Activated T-helper 9 cell treated with anti-CD3 and anti-CD28 coated beads, Interleukin-2, amount 50 U/mL, for 16 hours (primary cell): ENCODE measurements around the gene LEFTY2.
A peak's percentile ranks its signal among the peaks of the same experiment; 100 is the strongest.
"Not testable (repeated sequence)": the region's sequence is repeated elsewhere in the genome, so short reads cannot be mapped to it uniquely, and the experiment has no call there.

Experiments used
- DNase-seq: peaks from one replicate; pipeline ENCODE4 v3.0.0-alpha.2; 2020; ENCODE audit warnings: low read depth

Gene LEFTY2

GRCh38 chr1:225929462-225929861, 11.6 kb downstream of the LEFTY2 start:
- DNase-seq = not testable (repeated sequence)

- no peak for DNase-seq
These were observed 12.5 kb downstream of the LEFTY2 start for GRCh38 chr1:225928186-225929175.

- no peak for DNase-seq
These were observed 14.4 kb downstream of the LEFTY2 start for GRCh38 chr1:225926551-225927113.

GRCh38 chr1:225923692-225924555, 17.1 kb downstream of the LEFTY2 start, which contains the start of gene PYCR2:
Gene PYCR2, minus strand, starts transcription at chr1:225924250. Its CDS starts 140 bp downstream, at chr1:225924110.
- DNase-seq = peak; percentile 93

- no peak for DNase-seq
These were observed 17.7 kb downstream of the LEFTY2 start for GRCh38 chr1:225923381-225923691.

- DNase-seq = no peak
These were observed 19.0 kb downstream of the LEFTY2 start for GRCh38 chr1:225921734-225922709.

GRCh38 chr1:225919906-225920305, 21.1 kb downstream of the LEFTY2 start:
- no peak for DNase-seq

GRCh38 chr1:225918280-225918679, 22.7 kb downstream of the LEFTY2 start:
- no peak for DNase-seq

- DNase-seq = no peak
These were observed 23.5 kb downstream of the LEFTY2 start for GRCh38 chr1:225917536-225917935.

GRCh38 chr1:225917101-225917500, 23.9 kb downstream of the LEFTY2 start:
- DNase-seq = no peak

GRCh38 chr1:225915538-225915991, 25.5 kb downstream of the LEFTY2 start:
- no peak for DNase-seq

- no peak for DNase-seq
These were observed 26.1 kb downstream of the LEFTY2 start for GRCh38 chr1:225914947-225915346.

- no peak for DNase-seq
These were observed 26.6 kb downstream of the LEFTY2 start for GRCh38 chr1:225914391-225914790.

- DNase-seq = peak; percentile 66
These were observed 29.6 kb downstream of the LEFTY2 start for GRCh38 chr1:225911191-225912130.

GRCh38 chr1:225909477-225909876, 31.5 kb downstream of the LEFTY2 start:
- DNase-seq = no peak

- no peak for DNase-seq
These were observed 32.2 kb downstream of the LEFTY2 start for GRCh38 chr1:225908773-225909172.

GRCh38 chr1:225908013-225908640, 32.9 kb downstream of the LEFTY2 start:
- no peak for DNase-seq

- no peak for DNase-seq
These were observed 33.7 kb downstream of the LEFTY2 start for GRCh38 chr1:225907341-225907740.

- no peak for DNase-seq
These were observed 34.6 kb downstream of the LEFTY2 start for GRCh38 chr1:225906467-225906866.
